NT2/D1 (cell line): ENCODE results near the gene ATP6V1A.
"Not testable (repeated sequence)": the region's sequence is repeated elsewhere in the genome, so short reads cannot be mapped to it uniquely, and the experiment has no call there.

Source experiments
- DNase-seq: peaks from one replicate; pipeline ENCODE4 v3.0.0-alpha.2; 2011; ENCODE audit warnings: low read depth, low spot score
- H3K27me3 ChIP-seq: 2 replicates; pipeline ENCODE4 v1.6.0; 2011; ENCODE audit warnings: mild to moderate bottlenecking; ENCODE audit not compliant: insufficient read length, insufficient read depth
- H3K36me3 ChIP-seq: 2 replicates; pipeline ENCODE4 v1.6.1; 2011; ENCODE audit warnings: mild to moderate bottlenecking, low read length, mixed read lengths; ENCODE audit not compliant: insufficient read depth, insufficient read length
- H3K4me1 ChIP-seq: 2 replicates; pipeline ENCODE4 v1.5.1; 2011; ENCODE audit not compliant: insufficient read depth, insufficient read length
- H3K4me3 ChIP-seq: 2 replicates; pipeline ENCODE4 v1.5.1; 2011; ENCODE audit warnings: low read depth; ENCODE audit not compliant: insufficient read length
- H3K9ac ChIP-seq: 2 replicates; pipeline ENCODE4 v1.6.0; 2011; ENCODE audit warnings: low read depth; ENCODE audit not compliant: insufficient read length
- H3K9me3 ChIP-seq: 2 replicates; pipeline ENCODE4 v1.5.1; 2011; ENCODE audit warnings: mild to moderate bottlenecking, low read length; ENCODE audit not compliant: insufficient read depth
- SUZ12 ChIP-seq: IDR thresholded peaks from 2 replicates; pipeline ENCODE4 v1.6.1; 2011; ENCODE audit not compliant: insufficient read length, insufficient read depth; ENCODE audit errors: extremely low read depth
- YY1 ChIP-seq: IDR thresholded peaks from 2 replicates; pipeline ENCODE4 v1.6.1; 2011; ENCODE audit not compliant: insufficient read length, insufficient read depth
- ZNF274 ChIP-seq: IDR thresholded peaks from 2 replicates; pipeline ENCODE4 v1.6.1; 2011; ENCODE audit warnings: mild to moderate bottlenecking, low read depth, low read length

The ATP6V1A gene

GRCh38 chr3:113844622-113845222 is 97.9 kb downstream of the ATP6V1A start:
- Histone ChIP-seq H3K4me1 (no peaks in the 10 kb centered on the region), H3K4me3 (no peak overlapping the region), H3K36me3 (no peaks in the 10 kb centered on the region), H3K9ac (no peak overlapping the region), H3K9me3 (no peaks in the 10 kb centered on the region), H3K27me3 (no peaks in the 10 kb centered on the region)
- no peak for DNase-seq
- TF ChIP-seq SUZ12 (no peak), ZNF274 (no peak), YY1 (no peak)

- Histone ChIP-seq H3K4me1 (no peaks in the 10 kb centered on the region), H3K36me3 (no peaks in the 10 kb centered on the region), H3K27me3 (no peaks in the 10 kb centered on the region), H3K9ac (no peak overlapping the region), H3K9me3 (no peaks in the 10 kb centered on the region), H3K4me3 (no peak overlapping the region)
- TF ChIP-seq SUZ12 (no peak), ZNF274 (no peak), YY1 (no peak)
- no peak for DNase-seq
These were observed 100.4 kb downstream of the ATP6V1A start for GRCh38 chr3:113847247-113847646.

- H3K27me3 ChIP-seq = no peaks in the 10 kb centered on the region
- no peaks in the 10 kb centered on the region for H3K9me3 ChIP-seq
- DNase-seq = no peak
- no peaks in the 10 kb centered on the region for H3K4me1 ChIP-seq
- H3K9ac ChIP-seq = no peak overlapping the region
- H3K36me3 ChIP-seq = no peaks in the 10 kb centered on the region
- TF ChIP-seq ZNF274 = no peak
- TF ChIP-seq YY1 = no peak
- no peak for TF ChIP-seq SUZ12
- H3K4me3 ChIP-seq = no peak overlapping the region
These were observed 101.0 kb downstream of the ATP6V1A start for GRCh38 chr3:113847664-113848461.

GRCh38 chr3:113849071-113849470 is 102.2 kb downstream of the ATP6V1A start:
- not testable (repeated sequence) for DNase-seq, H3K27me3 ChIP-seq, H3K4me3 ChIP-seq, H3K36me3 ChIP-seq, H3K4me1 ChIP-seq, H3K9ac ChIP-seq, H3K9me3 ChIP-seq

- not testable (repeated sequence) for H3K9me3 ChIP-seq, DNase-seq, H3K9ac ChIP-seq, H3K4me1 ChIP-seq, H3K36me3 ChIP-seq, H3K4me3 ChIP-seq, H3K27me3 ChIP-seq
These were observed 103.0 kb downstream of the ATP6V1A start for GRCh38 chr3:113849841-113850240.

- not testable (repeated sequence) for H3K36me3 ChIP-seq, H3K4me3 ChIP-seq, H3K4me1 ChIP-seq, H3K9ac ChIP-seq, DNase-seq, H3K27me3 ChIP-seq, H3K9me3 ChIP-seq
These were observed 103.6 kb downstream of the ATP6V1A start for GRCh38 chr3:113850391-113850790.

GRCh38 chr3:113852506-113852905 is 105.7 kb downstream of the ATP6V1A start:
- DNase-seq = no peak

More at GRCh38 chr3:113852506-113852905, 105.7 kb downstream of the ATP6V1A start:
- Histone ChIP-seq H3K9ac (no peak overlapping the region), H3K27me3 (no peaks in the 10 kb centered on the region), H3K9me3 (no peaks in the 10 kb centered on the region), H3K4me3 (no peak overlapping the region), H3K36me3 (no peaks in the 10 kb centered on the region), H3K4me1 (no peaks in the 10 kb centered on the region)
- TF ChIP-seq YY1 (no peak), ZNF274 (no peak), SUZ12 (no peak)
